ENCODE results near the gene YOD1.

The YOD1 gene

DNA sequence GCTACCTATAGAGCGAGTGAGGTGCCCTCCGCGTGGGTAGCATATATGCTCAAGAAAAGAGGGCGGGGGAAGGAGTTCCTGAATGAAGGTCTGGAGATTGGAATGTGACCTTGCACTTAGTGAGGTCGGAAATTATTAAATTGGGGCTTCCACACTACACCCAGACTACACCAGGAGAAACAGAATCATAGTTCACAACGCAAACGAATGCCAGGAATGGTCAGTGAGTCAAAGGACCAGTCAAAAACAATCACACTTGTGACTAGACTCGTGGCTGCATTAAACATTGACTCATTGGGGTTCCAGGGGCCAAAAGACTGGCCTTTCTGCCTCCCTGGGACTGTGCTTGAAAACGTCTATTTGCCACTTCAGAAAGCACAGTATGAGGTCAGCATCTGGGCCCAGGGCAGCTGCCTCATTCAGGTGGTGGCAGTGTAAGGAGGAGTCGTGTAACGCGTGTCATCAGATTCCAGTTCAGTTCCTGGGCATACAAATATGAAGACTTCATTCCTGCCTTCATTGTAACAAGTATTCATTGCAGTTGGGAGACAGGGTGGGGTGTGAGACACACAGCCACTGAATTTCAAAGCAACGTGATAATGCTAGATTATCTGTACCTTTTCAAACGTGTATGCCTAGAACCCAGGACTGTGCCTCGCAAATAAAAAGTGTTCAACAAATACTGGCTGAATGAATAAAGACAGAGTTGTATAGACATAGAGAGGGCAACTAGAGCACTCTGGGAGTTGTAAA lies at the start of gene YOD1:
YOD1 (minus strand) TSS at position 18 of the 753 bp plus-strand sequence. CDS start 178 bp downstream, outside the sequence.
- DNase-seq (ENCODE audit: low read depth in 2 of 3, low spot score in 2 of 3): no peak

DNA sequence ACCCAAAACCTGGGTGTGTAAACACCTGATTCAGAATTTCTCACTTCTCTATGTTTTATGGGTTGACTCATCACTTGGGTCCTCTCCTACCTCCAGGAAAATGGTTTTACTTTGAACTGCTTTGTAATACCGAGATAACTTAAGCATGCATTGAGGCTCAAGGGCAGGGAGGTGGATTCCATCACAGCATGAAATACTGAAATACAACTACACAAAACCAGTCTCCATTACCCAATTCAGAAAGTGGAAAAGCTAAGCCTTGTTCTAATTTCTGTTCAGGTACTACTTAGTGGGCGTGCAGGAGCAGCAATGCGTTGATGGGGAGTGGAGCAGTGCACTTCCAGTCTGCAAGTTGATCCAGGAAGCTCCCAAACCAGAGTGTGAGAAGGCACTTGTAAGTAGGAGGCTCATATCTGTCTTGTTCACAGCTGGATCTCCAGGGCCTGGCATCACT lies 46.9 kb upstream of the YOD1 start:
- peak in 1 of 3 experiments; percentile 12 for DNase-seq (ENCODE audit: low read depth in 2 of 3, low spot score in 2 of 3)

DNA sequence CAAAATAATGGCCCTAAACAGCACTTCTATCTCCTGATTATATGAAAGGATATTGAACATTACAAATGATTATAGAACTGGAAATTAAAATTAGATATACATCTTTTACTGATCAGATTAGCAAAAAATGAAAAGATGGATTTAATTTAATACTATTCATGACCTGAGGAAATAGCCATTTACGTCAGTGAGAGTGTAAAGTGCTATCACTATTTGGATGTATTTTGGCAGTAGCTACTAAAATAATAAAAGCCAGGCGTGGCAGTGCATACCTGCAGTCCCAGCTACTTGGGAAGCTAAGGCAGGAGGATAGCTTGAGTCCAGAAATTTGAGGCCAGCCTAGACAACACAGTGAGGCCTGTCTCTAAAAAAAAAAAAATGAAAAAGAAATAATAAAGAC lies 42.9 kb upstream of the YOD1 start:
- no peak for DNase-seq (ENCODE audit: low read depth in 2 of 3, low spot score in 2 of 3)

DNA sequence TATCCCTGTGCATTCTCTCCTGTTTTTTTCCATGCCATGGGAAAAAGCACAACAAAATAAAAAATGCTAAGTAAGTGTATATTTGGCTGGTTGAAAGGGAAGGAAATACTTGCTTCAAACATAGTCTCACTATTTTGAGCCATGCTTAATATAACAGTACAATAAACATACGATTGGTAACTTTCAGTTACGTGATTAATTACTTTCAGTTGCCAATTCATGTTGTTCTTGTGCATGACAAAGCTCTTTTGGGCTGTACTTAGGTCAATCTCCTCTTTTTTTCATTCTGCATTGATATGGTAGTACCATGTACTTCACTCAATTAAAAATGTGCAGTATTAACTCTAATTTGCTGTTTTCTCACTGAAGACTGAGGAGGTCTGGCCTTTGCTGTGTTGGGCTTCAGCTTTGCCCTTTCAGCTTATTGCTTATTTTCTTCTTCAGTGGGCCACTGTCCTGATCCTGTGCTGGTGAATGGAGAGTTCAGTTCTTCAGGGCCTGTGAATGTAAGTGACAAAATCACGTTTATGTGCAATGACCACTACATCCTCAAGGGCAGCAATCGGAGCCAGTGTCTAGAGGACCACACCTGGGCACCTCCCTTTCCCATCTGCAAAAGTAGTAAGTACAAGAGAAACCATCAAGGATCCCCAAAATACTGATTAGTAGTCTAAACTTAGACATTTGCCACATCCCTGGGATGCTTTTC lies 40.3 kb upstream of the YOD1 start:
- DNase-seq (ENCODE audit: low read depth in 2 of 3, low spot score in 2 of 3): no peak

DNA sequence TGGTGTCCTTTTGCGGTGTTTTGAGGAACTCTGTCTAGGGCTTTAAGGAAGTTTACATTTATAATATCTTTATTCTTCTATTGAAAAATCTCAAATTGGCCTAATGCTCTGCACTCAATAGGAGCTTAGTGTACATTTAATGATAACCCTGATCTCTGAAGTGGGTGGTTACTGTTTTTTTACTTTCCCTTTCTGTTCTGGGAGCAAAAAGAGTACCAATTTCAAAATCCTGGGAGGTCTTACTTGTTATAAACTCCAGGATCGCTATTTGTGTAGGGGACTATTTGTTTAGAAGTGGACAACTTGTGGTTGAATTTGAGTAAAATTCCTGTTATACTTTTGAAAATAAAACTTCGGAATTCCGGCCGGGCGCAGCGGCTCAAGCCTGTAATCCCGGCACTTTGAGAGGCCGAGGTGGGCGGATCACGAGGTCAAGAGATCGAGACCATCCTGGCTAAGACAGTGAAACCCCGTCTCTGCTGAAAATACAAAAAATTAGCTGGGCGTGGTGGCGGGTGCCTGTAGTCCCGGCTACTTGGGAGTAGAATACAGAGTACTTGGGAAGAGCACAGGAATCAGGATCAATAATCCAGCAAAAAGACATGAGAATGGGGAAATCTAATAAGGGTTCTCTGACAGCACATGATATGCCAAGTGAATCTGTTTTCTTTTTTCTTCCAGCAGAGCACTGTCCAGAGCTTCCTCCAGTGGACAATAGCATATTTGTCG lies 38.8 kb upstream of the YOD1 start:
- DNase-seq (ENCODE audit: low read depth in 2 of 3, low spot score in 2 of 3): no peak

DNA sequence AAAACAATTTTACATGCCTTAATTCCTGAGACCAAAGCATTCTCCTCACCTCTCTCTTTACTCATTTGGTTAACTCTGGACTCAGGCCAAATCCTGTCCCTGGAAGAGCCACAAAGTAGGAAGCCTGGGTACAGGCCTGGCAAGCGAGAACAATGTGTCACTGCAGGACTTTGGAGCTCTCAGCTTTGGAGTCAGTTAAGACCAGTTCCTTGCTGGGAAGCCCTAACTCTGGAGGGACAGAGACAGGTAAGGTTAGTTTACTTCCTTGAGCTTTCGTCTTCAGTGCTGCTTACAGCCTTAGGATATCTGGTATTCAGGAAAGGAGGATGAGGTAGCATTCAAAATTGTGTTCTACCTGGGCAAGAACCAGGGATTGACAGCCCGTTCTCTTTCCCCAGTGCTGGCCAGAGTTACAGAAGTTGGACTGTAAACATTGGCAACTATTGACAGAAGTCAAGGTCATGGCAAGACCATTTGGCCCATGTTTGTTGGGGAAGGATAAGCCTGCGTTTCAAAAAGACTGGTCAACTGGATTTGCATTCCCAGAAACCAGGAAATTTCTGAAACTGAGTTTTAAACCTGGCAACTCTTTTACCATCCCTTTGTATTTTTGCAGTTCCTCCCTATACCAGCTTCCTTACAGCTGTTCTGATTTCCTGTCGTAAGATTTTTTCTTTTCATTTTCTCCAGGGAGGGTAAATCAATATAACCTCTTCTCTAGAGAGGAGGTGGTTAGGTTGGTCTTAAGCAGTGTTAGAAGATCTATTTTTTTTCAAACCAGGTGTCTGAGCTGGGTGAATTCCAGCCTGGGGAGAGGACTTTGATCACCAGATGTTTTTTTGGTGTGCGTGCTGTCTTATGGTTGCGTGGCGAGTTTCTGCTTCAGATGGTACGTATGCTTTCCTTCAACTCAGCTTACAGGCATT lies 38.0 kb upstream of the YOD1 start, which contains the start of gene C4BPB:
C4BPB (plus strand) TSS at position 160 of the 926 bp plus-strand sequence; CDS start at position 832, 672 bp downstream.
- DNase-seq (ENCODE audit: low read depth in 2 of 3, low spot score in 2 of 3): no peak

DNA sequence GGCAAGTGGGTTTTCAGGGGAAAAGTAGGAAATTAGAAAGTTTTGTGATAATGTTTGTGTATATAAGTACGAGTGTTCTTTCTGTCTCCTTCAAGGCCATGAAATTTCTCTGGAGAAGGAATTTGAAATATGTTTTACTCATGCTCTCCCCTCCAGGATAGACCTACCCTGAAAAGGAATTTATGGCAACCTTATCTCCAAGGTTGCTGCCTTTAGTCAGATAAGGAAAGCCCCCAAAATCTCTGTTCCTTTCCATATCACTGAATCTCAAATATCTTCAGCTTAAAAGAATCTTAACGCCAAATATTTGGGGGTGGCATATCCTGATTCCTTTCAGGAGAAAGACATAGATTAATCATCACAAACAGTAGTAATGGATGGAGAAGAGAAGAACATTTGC lies 37.2 kb upstream of the YOD1 start:
- no peak for DNase-seq (ENCODE audit: low read depth in 2 of 3, low spot score in 2 of 3)

DNA sequence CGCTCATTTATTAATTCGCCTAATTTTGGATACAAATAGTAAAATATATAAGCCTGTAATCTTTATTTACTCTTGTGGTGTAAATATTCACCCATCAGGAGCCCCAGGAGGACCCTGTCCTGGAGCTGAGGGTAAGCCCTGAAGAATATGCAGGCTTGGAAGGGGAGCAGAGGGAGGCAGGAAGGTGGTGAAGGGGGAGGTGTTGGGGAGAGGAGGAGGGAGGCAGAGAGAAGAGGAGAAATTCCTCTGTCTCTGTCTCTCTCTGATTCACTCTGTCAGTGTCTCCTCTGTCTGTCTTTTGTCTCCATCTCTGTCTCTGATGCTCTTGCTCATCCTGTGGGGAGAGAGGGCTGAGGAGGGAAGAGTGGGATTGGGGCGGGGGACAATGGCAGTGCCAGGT lies 34.9 kb upstream of the YOD1 start:
- DNase-seq (ENCODE audit: low read depth in 2 of 3, low spot score in 2 of 3): no peak

DNA sequence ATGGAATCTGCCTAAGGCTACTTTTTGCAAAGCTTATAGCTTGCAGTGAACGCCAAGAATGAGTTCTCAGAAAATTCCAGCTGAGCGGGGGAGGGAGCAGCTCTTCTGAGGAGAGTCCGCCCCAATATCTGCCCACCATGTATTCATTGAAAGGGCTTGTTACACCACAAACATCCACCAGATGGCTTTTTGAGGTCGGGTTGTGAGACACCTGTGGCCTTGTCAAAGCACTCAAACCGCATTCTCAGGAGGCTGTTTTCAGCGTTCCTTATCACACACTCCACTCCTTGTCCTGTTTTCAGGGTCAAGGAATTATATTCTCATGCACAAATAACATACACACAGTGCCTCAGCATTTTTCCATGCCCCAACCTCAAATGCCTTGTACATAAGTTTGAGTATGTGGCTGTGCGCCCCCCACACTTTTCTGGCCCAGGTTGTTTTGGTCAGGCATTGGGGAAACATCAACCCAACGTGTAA lies 33.7 kb upstream of the YOD1 start:
- DNase-seq (ENCODE audit: low read depth in 2 of 3, low spot score in 2 of 3): no peak

DNA sequence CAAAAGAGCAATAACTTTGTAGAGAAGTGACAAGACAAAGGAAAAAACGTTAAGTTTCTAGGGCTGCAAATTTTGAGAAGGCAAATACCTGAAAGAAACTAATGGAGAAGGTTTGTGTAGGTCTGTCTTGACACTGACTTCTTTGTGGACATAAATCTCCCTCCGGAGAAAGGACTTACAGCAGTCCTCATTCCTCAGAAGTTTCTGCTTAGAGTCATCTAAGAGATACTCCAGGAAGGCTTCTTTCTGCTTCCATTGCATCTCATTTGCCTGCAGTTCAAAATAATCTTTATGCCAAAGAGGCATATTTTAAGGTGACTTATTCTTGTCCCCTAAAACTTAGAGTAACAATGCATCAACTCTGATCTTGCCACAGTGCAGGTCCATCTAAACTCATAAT lies 33.2 kb upstream of the YOD1 start:
- DNase-seq (ENCODE audit: low read depth in 2 of 3, low spot score in 2 of 3): no peak

DNA sequence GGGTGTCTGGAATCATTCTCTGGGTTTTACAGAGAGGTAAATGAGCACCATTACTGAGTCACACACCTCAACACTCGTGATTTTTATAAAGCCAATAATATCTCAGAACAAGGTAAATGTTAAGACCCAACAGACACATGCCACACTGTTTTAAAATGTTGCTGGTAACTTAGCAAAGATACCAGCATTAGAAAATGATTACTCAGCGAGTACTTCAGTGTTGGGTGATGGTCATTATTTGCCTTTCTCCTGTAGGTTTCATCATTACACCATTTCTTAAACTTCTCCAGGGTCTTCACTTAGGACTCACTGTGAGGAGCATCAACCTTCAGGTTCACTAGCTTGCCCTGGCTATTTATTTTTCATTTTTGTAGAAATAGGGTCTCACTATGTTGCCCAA lies 30.8 kb upstream of the YOD1 start:
- DNase-seq (ENCODE audit: low read depth in 2 of 3, low spot score in 2 of 3): no peak

DNA sequence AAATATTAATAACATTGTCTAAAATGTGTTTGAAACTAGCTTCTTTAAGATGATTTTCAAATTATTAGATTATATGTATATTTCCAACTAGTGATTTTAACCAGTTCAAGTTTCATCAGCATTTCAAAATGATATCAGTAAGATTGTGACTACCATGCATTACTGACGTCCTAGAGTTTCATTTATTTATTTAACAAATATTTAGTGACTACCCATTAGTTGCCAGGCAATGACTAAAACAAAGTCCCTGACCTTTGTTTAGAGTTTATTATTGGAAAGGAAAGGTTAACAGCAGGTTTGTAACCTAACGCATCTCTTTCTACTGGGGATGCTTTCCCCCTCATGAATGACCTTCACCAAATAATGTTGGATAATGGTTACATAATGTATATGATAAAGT lies 30.1 kb upstream of the YOD1 start:
- DNase-seq (ENCODE audit: low read depth in 2 of 3, low spot score in 2 of 3): no peak

DNA sequence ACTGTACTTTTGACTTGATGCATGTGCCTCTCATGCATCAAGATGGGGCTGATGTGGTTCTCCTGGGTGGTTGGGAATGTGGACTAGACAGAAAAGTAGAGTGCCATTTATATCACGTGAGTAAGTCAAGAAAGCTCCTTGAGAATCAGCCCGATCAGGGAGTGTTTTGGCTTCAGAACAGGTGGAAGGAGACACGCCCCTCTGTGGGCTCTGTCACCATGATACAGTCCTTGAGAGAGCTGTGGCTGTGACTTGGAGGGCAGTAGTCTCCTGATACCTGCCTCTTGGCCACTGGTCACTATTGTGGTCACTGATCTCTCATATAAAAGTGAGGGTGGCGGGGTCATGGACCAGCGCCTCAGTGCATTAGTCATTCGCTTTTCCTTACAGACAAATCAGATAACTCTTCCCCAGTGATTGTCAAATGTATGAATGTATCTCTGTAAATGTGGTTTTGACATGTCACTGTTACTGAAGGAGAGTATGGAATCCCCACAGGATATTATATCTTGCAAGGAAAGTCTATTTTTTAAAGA lies 28.8 kb upstream of the YOD1 start:
- no peak for DNase-seq (ENCODE audit: low read depth in 2 of 3, low spot score in 2 of 3)

DNA sequence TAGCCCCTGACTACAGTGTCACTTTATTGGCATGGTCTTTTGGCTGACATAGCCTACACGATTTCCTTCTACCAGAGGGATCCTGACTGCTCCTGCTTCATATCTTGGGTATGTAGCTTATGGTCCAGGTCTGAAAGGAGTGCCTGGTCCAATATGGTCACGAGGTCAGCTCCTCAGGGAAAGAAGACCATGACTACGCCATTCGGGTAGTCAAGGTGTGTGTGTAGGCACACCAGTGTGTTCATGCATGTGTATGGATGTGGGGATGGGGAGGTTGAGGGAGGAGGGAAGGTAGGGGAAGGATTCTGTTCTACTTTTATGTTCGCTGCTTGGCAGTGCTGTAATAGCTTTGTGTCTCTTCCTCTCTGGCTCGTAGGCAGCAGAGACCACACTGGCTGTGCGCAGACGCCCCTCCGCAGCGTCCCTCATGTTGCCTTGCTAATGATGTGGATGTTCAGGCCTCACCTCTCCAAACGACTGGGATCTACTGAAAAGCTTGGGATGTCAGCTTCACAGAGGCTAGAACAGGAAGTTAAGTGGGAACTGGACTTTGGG lies 27.6 kb upstream of the YOD1 start:
- DNase-seq (ENCODE audit: low read depth in 2 of 3, low spot score in 2 of 3): no peak

DNA sequence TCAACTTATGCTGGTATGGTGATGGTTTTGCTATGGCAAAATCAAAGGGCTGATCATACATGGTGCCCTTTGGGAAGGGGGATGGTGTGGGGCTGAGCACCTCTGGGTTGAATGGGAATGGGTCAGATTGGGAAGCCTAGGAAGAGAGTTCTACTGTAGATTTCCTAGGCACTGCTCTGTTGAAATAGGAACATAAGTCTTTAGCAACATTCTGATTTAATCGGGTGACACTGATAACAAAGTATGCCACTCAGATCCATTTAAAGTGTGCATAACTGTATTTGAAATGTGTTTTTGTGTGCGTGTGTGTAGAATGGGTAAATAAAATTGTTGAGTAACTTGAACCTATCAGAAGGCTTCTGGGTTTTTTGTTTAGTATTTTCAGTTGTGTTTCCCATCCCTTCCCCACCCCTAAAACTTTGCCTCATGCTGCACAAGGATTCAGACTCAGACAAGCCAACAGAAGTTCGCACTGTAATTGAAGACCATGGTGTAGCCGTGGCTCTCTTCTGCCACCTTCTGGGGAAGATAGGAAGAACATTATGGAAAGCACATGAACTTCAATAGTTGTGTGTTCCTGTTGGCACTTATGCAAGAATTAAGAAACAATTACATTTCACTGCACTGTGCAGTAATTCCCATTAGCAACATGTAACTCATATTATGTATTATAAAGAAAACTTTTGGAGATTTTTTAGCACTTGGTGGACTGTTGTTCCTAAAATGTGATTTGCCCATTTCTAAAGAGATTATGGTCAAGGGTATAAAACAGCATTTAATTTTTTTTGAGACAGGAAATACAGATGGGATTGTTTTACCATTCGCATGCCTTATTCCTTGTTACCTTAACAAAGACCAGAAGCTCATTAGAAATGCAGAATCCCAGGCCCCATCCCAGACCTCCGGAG lies 26.7 kb upstream of the YOD1 start:
- peak in 1 of 3 experiments; percentile 40 for DNase-seq (ENCODE audit: low read depth in 2 of 3, low spot score in 2 of 3)

DNA sequence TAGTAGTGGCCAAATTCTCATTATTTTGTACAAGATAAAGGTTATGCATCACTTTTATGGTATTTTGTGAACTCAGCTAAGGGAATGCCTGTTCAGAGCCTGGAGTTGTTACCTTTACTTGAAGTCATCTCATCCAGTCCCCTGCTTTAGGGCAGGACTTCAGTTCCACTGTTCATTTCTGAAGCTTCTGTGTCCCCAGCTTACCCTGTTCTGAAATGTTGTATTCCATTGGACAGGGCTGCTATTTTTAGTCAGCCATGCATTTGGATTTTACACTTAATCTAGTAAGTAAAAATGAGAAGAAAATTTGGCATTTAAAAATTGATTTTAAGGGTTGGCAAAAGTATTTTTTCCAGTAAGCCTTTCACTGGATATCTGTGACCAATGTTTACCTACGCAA lies 26.0 kb upstream of the YOD1 start:
- DNase-seq (ENCODE audit: low read depth in 2 of 3, low spot score in 2 of 3): no peak

DNA sequence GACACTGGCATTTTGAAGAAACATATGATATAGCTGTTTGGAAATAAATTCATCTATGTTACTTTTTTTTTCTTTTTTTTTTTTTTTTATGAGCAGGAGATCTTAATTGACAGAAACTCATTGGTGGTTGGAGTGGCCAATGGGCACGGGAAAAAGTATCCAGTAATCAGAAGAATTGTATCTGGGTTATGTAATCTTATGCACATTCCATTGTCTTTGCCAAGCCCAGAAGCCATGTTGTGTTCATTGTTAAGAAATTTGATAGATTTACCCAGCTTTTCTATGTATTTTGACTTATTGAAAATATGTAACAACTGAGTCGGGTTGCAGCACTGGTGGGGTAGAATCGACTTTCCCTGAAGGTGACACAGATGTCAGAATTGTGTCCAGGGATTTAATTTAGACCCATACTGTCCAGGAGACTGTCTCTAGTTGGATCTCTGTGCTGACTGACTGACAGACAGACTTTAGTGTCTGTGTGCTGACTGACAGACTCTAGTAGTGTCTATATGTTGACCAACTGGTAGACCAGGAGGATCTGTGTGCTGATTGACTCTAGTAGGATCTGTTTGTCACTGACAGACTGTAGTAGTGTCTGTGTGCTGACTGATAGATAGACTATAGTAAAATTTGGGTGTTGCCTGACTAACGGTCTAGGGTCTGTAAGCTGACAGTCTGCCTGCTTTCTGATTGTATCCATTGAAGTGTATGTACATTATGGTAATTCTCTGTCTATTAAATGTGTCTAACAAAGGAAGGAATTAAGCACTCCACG lies 25.4 kb upstream of the YOD1 start:
- no peak for DNase-seq (ENCODE audit: low read depth in 2 of 3, low spot score in 2 of 3)
